Measurements from ENCODE around the gene TNNT3.

Gene TNNT3

DNA sequence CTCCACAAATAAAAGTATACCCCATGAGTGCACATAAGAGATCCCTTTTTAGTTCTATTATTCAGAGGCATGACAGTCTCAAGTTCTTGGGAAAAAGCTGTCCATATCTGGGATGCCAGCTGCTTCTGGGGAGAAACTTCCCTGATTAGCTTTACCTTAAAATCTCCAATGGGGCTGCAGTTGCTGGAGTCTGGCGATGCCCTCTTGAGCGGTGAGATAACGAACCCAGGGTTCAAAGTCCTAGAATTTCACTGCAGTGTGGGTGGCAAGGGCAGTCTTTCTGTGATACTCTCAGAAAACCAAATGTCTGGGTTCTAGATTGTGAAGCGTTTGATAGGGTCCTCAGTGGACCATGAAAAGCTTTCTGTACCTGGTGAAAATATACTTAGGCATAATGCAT, 20.4 kb upstream of the TNNT3 start:
- no peak for DNase-seq

DNA sequence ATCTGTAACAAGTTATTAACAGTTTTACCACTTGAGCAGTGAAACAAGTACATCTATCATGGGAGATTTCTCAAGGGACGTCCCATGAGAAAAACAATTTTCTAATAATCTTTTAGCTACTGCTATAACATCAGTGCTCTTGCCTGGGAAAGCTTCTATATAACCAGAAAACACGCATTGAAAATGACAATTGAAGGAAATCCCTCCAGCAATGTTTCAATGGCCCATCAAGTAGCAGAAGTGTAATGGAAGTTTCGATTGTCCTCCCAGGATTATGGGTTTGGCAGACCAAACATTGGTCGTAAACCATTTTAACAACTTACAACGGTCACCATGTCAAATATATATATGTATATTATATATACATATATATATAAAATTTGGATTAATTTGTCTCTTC, 19.8 kb upstream of the TNNT3 start:
- DNase-seq, result no peak

DNA sequence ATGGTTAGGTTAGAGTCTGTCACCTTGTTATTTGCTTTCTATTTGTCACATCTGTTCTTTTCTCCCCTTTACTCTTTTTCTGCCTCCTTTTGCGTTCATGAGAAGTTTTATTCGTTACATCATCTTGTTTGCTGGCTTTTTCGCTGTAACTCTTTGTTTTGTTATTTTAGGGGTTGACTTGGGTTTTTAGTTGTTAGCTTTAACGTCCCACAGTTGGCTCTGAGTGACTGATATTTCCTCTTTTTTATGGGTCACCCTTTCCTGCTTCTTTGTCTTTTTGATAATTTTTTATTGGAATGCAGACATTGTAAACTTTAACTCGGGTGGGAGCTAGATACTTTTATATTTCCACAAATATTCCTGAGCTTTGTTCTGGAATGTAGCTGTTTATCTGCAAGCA, 13.3 kb upstream of the TNNT3 start:
- no peak for DNase-seq

DNA sequence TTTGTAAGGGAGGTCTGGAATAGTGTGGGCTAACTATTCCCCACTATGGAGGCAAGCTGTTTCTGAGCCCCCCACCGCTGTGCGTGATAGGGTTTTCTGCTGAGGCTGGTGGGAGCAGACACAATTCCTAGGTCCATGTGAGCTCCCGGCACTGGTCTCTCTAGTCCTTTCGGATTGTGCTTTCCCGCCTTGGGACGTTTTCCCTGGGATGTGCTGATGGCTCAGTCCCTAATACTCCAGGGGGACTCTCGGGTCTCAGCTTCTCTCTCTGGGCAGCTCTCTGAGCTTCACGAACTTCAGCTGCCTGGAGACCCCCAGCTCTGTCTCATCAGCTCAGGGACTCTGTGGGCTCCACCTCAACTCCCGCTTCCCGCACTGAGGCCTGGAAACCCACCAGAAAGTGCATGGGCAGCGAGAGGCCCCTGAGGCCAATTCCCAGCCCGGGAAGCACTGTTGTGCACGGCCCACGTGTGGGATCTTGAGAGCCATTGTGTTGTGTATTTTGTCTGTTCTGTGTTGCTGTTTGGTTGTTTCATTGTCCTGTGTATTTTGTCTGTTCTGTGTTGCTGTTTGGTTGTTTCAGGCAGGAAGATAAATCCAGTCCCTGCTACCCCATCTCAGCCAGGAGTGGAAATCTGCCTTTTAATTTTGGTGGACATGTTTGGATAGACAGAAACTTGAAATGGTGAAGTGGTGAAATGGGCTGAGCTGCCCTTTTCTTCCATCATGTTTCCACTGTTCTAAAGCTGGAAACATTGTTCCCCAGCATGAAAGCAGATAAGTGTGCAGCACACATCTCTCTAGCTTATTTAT, 12.7 kb upstream of the TNNT3 start:
- DNase-seq, result no peak

DNA sequence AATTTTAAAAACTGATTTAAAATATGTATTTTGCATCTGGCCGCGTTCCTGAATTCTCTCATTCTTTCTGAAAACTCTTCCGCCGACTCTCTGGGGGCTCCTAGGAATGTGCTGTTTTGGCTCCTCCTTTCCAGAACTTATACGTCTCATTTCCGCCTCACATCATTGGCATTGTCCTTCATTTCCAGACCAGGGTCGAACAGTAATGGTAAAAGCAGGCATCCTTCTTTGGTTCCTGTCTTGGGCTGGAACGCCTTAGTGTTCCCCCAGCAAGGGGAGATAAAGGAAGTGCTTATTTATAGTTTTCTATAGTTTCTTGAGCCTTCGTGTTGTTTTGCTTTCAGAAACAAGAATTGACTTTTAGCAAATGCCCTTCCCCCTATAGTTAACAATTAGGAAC, 10.9 kb upstream of the TNNT3 start:
- DNase-seq, result no peak

DNA sequence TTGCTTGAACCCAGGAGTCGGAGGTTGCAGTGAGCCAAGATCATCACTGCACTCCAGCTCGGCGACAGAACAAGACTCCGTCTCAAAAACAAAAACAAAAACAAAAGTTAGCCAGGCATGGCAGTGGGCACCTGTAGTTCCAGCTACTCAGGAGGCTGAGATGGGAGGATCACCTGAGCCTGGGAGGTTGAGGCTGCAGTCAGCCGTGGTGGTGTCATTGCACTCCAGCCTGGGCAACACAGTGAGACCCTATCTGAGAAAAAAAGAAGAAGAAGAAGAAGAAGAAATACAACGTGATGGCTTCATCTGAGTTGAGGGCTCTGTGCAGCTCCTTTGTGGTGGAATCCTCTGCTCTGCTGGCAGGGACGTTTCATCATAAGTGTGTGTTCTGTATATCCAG, 10.0 kb upstream of the TNNT3 start:
- no peak for DNase-seq

DNA sequence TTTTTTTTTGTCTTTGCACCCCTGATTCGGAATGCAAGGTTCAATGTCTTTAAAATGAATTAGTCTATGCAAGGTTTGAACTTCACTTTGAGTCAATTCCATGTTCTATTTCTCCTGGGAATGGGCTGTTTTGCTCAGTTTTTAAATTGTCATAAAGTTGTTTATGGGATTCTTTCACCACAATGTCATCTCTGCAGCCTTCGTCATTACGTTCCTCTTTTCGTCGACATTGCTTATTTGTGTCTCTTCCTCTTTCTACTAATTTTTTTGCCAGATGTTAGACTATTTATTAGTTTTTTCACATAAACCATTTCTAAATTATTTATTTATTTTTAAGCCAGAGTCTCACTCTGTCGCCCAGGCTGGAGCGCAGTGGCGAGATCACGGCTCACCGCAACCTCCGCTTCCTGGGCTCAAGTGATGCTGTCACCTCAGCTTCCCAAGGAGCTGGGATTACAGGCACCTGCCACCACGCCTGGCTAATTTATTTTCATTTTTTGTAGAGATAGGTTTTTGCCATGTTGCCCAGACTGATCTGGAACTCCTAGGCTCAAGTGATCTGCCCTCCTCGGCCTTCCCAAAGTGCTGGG, 7.1 kb upstream of the TNNT3 start:
- no peak for DNase-seq

DNA sequence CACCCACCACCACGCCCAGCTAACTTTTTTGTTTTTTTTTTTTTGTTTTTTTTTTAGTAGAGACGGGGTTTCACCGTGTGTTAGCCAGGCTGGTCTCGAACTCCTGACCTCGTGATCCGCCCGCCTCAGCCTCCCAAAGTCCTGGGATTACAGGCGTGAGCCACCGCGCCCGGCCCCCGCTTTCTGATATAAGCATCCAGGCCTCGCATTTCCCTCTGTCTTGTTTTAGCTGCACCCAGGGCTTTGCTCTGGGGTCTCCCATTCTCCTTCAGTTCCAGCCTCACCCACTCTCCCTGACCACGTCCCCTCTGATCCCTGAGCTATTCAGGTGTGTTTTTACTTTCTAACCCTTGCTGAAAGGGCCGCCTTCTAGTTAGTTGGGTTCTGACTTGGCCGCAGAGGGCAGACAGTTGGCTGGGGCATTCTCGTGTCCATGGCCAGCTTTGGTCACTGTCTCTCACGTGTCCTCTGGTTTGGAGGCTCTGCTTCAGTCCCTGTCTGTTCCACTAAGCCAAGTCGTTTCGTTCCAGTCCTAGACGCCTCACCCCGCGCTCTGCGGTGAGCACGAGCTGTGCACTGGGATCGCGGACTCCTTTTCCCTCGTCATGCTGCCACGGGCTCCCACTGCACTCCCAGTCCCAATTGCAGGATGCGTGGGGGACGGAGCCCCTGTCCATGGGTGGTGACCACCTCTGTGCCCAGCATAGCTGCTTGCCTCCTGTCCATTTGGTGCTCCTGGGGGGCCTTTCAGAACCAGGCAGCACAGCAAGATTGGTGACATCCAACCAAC, 6.0 kb upstream of the TNNT3 start:
- DNase-seq, result no peak

DNA sequence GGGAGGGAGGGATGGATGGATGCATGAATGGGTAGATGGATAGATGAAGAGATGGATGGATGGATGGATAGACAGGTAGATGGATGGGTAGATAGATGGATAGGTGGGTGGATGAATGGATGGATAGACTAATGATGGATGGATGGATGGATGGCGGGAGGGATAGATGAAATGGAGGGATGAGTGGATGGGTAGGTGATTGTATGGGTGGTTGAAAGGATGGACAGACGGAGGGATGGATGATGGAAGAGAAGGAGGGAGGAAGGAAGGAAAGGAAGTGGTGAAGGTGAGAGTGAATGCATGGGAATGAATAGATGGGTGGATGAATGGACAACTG, 3.7 kb upstream of the TNNT3 start:
- no peak for DNase-seq

DNA sequence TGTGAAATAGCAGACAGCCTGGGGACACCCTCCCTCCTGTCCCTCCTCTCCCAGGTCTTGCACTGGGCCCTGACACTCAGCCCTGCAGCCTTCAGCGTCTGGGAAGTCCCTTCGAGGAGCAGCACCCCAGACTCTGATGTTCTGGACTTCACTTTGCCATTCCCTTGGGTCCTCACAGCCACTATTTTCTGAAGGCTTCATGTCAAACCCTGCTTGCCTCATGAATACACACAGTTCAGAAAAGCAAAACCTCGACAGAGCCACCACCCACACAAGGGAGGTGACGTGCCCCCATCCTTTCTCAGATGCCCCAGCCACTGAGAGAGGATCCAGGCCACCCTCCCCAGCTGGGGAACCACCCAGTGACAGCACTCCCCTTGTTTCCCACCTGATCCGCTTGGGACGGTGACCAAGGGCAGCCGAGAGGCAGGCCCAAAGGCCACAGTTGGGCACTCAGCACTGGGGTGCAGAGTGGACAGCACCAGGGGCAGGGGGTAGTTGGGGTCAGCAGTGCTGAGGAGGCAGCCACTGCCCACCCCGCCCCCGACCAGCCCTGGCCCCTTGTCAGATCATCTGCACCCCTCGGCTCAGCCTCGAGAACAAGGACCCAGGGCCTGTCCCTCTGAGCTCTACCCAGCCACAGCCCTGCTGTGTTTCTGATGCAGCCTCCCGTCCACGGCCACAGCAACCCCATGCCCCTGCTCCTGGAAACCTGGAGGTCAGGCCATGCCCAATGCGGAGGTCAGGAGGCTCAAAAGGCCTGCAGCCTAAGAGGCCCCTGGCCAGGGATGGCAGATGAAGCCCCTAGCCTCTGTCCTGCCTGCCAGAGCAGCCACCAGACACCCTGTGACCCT, 3.1 kb upstream of the TNNT3 start:
- no peak for DNase-seq

DNA sequence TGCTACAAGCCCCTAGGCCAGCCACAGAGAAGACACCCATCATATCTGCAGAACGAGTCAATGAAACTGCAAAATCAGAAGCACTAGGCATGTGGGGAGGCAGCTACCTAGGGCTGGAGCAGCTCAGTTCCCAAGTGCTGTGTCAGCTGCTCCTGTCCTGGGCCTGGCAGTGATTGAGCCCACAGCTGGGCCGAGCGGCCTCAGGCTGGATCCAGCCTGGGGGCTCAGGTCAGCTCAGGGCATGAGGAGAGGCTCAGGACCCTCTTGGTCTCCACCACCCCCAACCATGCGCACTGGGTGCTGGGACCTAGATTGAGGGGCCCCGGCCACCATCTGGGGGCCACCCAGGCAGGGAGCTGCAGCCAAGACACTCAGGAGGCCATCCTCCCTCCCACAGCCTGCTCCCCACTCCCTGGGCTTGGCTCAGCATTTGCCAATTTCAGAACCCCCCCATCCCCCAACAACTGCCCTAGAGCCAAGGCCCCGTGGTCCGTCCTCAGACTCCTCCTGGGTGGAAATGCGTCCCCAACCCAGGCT, 2.4 kb upstream of the TNNT3 start:
- DNase-seq, result no peak

DNA sequence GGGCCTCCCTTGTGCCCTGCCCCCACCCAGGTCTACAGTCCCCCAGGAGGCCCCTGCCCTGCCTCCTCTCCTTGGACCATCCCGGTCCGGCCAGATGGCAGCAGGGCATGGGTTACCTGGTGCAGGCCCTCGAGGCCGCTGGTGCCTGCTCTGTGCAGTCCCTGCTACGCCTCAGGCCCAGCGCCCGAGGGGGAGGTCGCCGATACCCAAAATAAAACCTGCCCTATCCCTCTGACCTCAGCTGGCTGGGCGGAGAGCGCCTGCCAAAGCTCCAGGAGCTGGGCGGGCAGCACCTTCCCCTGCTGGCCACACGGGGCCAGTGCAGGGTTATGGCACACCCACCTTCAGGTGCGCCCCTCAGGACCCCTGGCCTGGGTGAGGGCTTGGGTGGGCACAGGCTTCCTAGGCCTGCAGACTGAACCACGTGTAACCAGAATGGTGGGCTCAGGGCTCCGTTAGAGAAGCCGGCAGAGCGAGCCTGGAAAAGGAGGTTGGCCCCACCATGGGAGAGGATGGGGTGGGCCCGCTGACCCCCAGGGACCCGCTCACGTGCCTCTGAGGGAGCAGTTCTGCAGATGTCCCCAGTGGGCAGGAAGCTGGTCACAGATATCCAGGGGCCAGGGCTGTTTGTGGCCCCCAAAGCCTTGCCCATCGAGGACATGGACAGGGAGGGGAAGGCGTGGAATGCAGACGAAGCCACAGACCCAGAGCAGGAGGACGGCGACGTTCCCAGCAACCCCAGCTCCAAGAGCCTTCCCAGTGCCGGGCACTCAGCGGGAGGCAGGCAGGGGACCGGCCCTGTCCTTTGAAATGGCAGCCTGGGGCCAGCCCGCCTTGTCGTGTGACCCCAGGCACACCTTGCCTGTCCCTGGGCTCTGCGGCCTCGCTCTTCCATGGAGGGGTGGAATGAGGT, 1.7 kb upstream of the TNNT3 start:
- no peak for DNase-seq

DNA sequence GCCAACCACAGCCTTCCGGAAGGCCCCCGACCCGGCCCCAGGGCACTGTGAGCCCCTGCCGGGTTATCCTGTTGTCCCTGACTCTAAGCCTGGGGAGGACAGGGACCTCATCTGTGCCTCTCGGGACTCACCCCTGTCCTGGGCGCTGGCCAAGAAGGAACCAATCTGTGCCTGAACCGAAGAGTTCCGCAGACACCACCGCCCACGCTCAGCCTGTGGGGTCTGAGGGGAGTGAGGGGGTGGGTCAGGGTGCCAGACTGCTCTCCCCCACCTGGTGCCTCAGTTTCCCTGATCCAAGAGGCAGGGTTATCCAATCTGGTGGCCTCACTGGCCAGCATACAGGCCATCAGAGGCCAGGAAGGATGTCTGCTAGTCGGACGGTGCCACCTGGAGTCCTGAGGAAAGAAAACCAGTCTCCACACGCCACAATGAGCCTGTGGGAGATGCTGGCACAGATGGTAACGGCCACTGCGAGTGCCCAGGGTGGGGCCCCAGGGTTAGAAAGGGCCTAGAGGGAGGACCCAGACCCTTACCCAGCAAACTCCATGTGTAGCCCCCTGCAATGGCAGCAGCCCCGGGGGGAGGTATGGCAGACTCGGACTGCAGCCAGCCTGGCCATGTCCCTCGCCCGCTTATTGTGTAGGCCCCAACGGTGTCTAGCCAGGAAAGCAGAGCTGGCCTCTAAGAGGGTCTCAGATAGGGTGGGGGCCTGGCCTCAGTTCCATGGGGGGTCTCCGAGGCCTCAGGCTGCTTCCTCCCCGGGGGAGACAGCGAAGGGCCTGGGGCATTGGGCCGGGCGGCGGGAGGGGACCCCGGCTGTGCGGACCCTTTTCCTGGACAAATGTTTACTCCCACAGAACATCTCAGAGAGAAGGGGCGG, 827 bp upstream of the TNNT3 start:
- DNase-seq, result no peak

DNA sequence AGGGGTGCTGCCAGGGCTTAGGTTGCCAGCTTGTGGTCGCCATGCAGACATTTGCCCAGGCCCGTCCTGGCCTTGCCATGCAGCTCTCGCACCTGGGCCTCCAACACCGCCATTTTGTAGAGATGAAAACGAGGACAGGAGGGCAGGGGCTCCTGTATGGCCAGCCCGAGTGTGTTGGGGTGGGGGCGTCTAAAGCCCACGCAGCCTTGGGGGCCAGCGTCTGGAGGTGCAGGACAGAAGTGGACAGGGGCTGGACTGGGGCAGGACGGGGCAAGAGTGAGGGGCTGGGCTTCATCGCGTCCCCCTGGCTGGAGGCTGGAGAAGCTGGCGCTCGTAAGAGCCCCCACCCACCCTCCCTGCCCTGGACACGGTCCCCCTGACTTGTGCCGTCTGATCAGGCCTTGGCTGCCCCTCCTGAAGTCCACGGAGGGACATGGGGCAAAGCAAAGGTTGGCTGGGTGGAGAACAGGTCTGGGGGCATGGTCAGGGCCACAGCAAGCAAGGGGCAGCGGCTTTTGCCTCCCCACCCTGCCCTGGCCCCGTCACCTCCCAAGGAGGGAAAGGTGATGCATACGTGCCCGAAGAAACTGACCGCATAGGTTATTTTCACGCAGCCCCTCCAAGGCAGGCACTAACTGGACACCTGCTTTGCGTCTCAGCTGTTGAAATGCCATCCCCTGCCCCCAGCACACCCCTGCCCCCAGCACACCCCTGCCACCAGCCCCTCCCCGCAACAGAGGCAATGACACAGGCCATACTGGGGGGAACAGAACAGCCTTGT, 815 bp downstream of the TNNT3 start:
- DNase-seq, result no peak

DNA sequence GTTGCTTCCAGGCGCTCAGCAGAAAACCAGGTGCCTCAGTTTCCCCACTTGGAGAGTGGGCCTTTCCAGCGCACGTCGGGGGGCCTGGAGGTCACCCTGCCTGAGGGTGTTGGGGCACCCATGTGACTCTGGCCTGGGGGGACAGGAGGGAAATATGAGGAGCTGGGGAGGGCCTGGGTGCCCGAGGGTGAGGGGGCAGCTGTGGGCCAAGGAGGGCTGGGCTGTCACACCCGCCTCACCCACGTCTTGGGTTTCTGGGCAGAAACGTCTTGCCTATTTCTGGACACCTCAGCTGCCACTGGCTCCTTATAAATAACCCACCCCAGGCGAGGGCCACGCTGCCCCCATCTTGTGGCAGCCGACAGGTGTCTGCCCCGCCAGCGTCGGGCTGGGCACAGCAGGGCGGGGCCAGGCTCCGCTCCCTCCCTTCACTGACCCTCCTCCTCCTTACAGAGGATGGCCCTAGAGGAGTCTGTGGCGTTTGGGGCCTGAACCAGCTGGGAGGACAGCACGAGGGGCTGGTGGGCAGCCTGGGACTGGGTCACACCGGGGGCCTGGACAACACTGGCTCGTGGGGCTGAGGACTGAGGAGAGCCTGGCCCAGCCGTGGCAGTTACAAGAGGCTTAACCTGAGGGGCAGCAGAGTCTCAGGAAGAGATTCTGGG, 1.5 kb downstream of the TNNT3 start:
- no peak for DNase-seq

DNA sequence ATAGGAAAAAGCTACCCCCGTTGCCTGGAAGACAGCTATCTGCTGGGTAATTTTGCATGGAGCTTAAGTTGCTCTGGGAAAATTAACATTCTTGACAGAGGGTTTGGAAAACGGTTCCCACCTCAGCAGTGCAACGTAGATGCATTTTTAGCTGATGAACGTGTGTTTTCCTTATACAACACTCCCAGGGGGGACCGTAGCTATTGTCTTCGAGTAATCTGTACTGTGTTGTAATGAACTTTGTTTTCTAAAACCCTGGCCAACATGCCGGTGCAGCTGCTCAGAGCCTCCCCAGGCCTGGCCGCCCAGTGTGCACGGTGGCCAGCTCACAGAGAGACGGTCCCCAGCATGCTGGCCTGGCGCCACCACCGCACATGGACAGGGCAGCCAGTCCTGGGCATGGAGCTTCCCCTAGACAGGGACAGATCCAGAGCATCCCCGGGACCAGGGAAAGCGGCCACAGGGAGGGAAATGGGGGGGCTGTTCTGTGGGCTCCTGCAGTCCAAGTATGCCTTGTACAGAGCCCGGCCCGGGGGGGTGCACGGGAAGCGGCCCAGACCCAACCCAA, 2.2 kb downstream of the TNNT3 start:
- DNase-seq, result no peak

DNA sequence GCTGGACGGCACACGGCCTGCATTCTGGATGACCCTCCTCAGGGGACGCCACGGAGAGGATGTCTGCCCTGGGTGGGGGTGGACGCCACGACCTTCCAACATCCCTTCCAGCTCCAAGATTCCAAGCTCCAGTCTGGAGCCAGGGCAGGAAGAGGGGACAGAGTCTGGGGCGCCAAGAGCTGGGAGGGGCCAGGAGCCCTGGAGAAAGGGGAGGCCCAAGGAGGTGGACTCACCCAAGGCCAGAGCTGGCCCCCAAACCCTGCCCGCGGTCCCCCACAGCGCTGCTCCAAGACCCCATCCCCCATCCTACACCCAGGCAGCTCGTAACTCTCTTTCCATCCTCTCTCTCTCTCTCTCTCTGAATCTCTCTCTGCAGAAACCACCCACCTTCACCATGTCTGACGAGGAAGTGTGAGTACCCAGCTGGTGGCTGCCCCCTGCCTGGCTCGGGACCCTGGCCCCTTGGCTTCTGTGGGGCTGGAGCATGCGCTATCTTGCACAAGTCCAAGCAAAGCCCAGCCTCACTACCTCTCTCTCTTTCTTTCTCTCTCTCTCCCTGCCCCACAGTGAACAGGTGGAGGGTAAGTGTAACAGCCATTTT, 3.1 kb downstream of the TNNT3 start:
- no peak for DNase-seq

DNA sequence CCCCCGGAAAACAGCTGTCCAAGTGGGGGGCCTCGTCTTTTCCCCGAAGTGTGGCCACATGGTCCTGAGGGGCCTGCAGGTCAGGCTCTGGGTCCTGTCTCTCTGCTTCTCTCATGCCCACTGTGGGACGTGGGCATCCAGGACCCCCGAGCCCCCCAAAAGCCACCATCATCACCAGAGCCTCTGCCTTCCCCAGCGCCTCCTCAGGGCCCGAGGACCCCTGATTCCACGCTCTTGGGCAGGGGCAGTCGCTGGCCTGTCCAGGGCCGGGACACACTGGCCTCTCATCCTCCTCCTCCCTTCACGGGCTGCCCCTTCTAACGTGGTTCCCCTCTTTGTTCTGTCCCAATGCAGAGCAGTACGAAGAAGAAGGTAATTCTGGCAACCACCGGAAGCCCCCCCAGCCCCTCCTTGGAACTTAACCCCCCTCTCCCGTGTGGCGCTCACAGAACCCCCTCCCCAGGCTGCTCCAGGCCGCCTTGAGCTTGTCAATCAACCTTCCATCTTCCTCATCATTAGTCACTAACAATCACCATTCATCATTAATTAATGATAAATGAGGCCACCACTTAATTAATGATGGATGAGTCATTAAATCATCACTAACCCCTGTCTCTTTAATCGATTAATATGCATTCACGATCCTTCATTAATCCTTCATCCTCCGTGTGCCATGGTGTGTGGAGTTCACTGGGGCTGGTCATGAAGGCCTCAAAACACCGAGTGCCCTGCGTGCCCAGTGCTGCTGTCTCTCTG, 3.9 kb downstream of the TNNT3 start:
- DNase-seq, result no peak
